ENCODE data around the gene VPS35L.

Gene VPS35L

GRCh38 chr16:19698480-19699465, 143.3 kb downstream of the VPS35L start:
- no peak for DNase-seq

GRCh38 chr16:19699472-19699871, 144.0 kb downstream of the VPS35L start:
- no peak for DNase-seq

- DNase-seq, result no peak
Observed at GRCh38 chr16:19700319-19700781, 144.8 kb downstream of the VPS35L start.

GRCh38 chr16:19701091-19701490, 145.6 kb downstream of the VPS35L start:
- no peak for DNase-seq

GRCh38 chr16:19703172-19703889, 147.8 kb downstream of the VPS35L start:
- DNase-seq, result no peak

GRCh38 chr16:19704321-19705145, 149.0 kb downstream of the VPS35L start:
- no peak for DNase-seq

GRCh38 chr16:19705146-19705501, 149.6 kb downstream of the VPS35L start:
- no peak for DNase-seq

GRCh38 chr16:19705843-19706242, 150.3 kb downstream of the VPS35L start:
- no peak for DNase-seq

GRCh38 chr16:19706846-19707245, 151.3 kb downstream of the VPS35L start:
- no peak for DNase-seq

- no peak for DNase-seq
Observed at GRCh38 chr16:19707569-19708295, 152.2 kb downstream of the VPS35L start.

- DNase-seq, result no peak
Observed at GRCh38 chr16:19708296-19709205, 153.0 kb downstream of the VPS35L start.

- DNase-seq, result no peak
Observed at GRCh38 chr16:19709381-19710136, 154.1 kb downstream of the VPS35L start.

- no peak for DNase-seq
Observed at GRCh38 chr16:19710191-19710908, 154.8 kb downstream of the VPS35L start.

GRCh38 chr16:19710991-19711545, 155.6 kb downstream of the VPS35L start:
- DNase-seq, result no peak

GRCh38 chr16:19711643-19712042, 156.1 kb downstream of the VPS35L start:
- no peak for DNase-seq

- DNase-seq, result no peak
Observed at GRCh38 chr16:19712418-19713058, 157.0 kb downstream of the VPS35L start.

- no peak for DNase-seq
Observed at GRCh38 chr16:19713697-19714096, 158.2 kb downstream of the VPS35L start.

- no peak for DNase-seq
Observed at GRCh38 chr16:19715566-19715965, 160.1 kb downstream of the VPS35L start.

GRCh38 chr16:19716183-19716582, 160.7 kb downstream of the VPS35L start:
- no peak for DNase-seq
